Measurements from ENCODE around the gene IFT43.

- TF ChIP-seq YY1 (IDR thresholded peaks at IDR 0.05; ENCODE audit: low read depth, low read length) (no peak), ELK1 (IDR thresholded peaks at IDR 0.05; ENCODE audit: low read depth, low read length) (no peak), ZNF274 (IDR thresholded peaks at IDR 0.05; ENCODE audit: insufficient read depth, insufficient read length) (no peak), EGR1 (IDR thresholded peaks at IDR 0.05; ENCODE audit: borderline replicate concordance in 1 of 2, low read depth in 2 of 2, low read length in 2 of 2) (no peak), CHD2 (IDR thresholded peaks at IDR 0.05; ENCODE audit: borderline replicate concordance, low read depth, low read length) (no peak), ZBTB11 (CRISPR knock-in tag; IDR thresholded peaks at IDR 0.05) (no peak), BHLHE40 (IDR thresholded peaks at IDR 0.05; ENCODE audit: borderline replicate concordance in 1 of 2, low read depth in 2 of 2, low read length in 1 of 2) (no peak), ATF2 (IDR thresholded peaks at IDR 0.05; ENCODE audit: low read length) (no peak), RCOR1 (conservative IDR thresholded peaks at IDR 0.05; ENCODE audit: low read depth, low read length) (no peak), ZNF24 (IDR thresholded peaks at IDR 0.05) (no peak), SPI1 (IDR thresholded peaks at IDR 0.05; ENCODE audit: borderline replicate concordance, insufficient read depth, low read depth, low read length) (no peak)
These were observed 64.7 kb downstream of the IFT43 start for GRCh38 chr14:76050250-76050649.
